GM12878 (cell line): ENCODE data around the gene PSAPL1. TPM values are rescaled to one million over a fixed set of nuclear protein-coding genes. Genes with fewer than 3 reads are reported as not detected.

Source experiments
- ATAC-seq: fragments of 200-7000 bp; cut with Tn5 transposase; 3 replicates; pipeline ENCODE4 v1.9.1; 2020; ENCODE audit warnings: mild to moderate bottlenecking, moderate library complexity
- BruUV-seq: library from RNA; stranded (reverse); fragments of 400-500 nt; replicated peaks from 2 replicates; lab custom pipeline; 2021; lab: Mats Ljungman, UMichigan
- CTCF ChIA-PET: fragments of 300-600 bp; sonication (Branson Sonifier 250); formaldehyde crosslinking; extraction: SDS; loops from one replicate; lab custom pipeline; 2021; ENCODE audit warnings: inconsistent platforms; lab: Yijun Ruan, JAX
- POLR2A ChIA-PET: fragments of 350-600 bp; formaldehyde crosslinking; extraction: SDS; loops from one replicate; lab custom pipeline; 2021; ENCODE audit warnings: inconsistent platforms; lab: Charles Lee
- RAD21 ChIA-PET: fragments of 300-600 bp; sonication (Branson Sonifier 250); formaldehyde crosslinking; loops from one replicate; lab custom pipeline; 2023; ENCODE audit warnings: antibody characterized with exemption; ENCODE audit not compliant: unreplicated experiment; lab: Charles Lee
- SMC1A ChIA-PET: fragments of 300-600 bp; sonication (Branson Sonifier 250); formaldehyde crosslinking; loops from one replicate; lab custom pipeline; 2023; ENCODE audit not compliant: unreplicated experiment, uncharacterized antibody; lab: Charles Lee
- DNase-seq: peaks from one replicate; pipeline ENCODE4 v3.0.0-alpha.2; 2011; ENCODE audit warnings: low read depth, low spot score
- FAIRE-seq: peaks from 3 replicates; lab custom pipeline; 2011; peaks lifted over from hg19 to GRCh38; lab: Jason Lieb, UNC
- H2AFZ ChIP-seq: 2 replicates; pipeline ENCODE4 v1.6.0; 2011; ENCODE audit warnings: low read depth, low read length, control low read depth; ENCODE audit not compliant: control insufficient read depth
- H3K27ac ChIP-seq: 2 replicates; pipeline ENCODE4 v1.5.1; 2011; ENCODE audit warnings: control low read depth; ENCODE audit not compliant: control insufficient read depth, insufficient read depth
- H3K27me3 ChIP-seq, 2 experiments: replicated peaks in 1 of 2; 2 replicates each; pipeline versions ENCODE4 v1.6.0 to v1.6.1; 2011; ENCODE audit warnings: low read length in 1 of 2; ENCODE audit not compliant: control insufficient read depth in 2 of 2, insufficient read depth in 2 of 2
- H3K36me3 ChIP-seq, 2 experiments: 2 replicates each; pipeline ENCODE4 v1.5.1; 2011; ENCODE audit warnings: low read length in 1 of 2; ENCODE audit not compliant: control insufficient read depth in 2 of 2, insufficient read depth in 2 of 2
- H3K4me1 ChIP-seq: 2 replicates; pipeline ENCODE4 v1.6.1; 2011; ENCODE audit warnings: mild to moderate bottlenecking, low read length, moderate library complexity, mixed read lengths; ENCODE audit not compliant: control insufficient read depth, insufficient read depth
- H3K4me2 ChIP-seq: 2 replicates; pipeline ENCODE4 v1.6.0; 2011; ENCODE audit warnings: control low read depth; ENCODE audit not compliant: control insufficient read depth, insufficient read depth
- H3K4me3 ChIP-seq: fragments of 200-600 bp; sonication (generic); 2 replicates; pipeline ENCODE4 v1.5.1; 2016
- H3K79me2 ChIP-seq: 2 replicates; pipeline ENCODE4 v1.6.0; 2011; ENCODE audit warnings: low read length; ENCODE audit not compliant: control insufficient read depth, insufficient read depth
- H3K9ac ChIP-seq: 2 replicates; pipeline ENCODE4 v1.8.0; 2011; ENCODE audit warnings: low read length, control low read depth, mixed read lengths; ENCODE audit not compliant: control insufficient read depth, insufficient read depth
- H3K9me3 ChIP-seq: replicated peaks from 3 replicates; pipeline ENCODE4 v1.5.1; 2011; ENCODE audit warnings: mild to moderate bottlenecking, low read length; ENCODE audit not compliant: control insufficient read depth, insufficient read depth
- H4K20me1 ChIP-seq: 2 replicates; pipeline ENCODE4 v1.6.0; 2011; ENCODE audit not compliant: control insufficient read depth, insufficient read depth
- ATF2 ChIP-seq: IDR thresholded peaks from 2 replicates; pipeline ENCODE4 v1.6.1; 2012; ENCODE audit warnings: low read length, inconsistent platforms
- BCL3 ChIP-seq: IDR thresholded peaks from 2 replicates; pipeline ENCODE4 v1.6.1; 2011; ENCODE audit warnings: borderline replicate concordance, low read depth, mild to moderate bottlenecking, moderate library complexity, low read length; ENCODE audit not compliant: insufficient read depth, poor library complexity, severe bottlenecking
- EGR1 ChIP-seq, 2 experiments: IDR thresholded peaks; 1 replicate in 1 of 2; 2 replicates in 1 of 2; pipeline ENCODE4 v1.6.1; 2011 to 2012; ENCODE audit warnings: low read depth in 2 of 2, low read length in 2 of 2, borderline replicate concordance in 1 of 2, mild to moderate bottlenecking in 1 of 2, moderate library complexity in 1 of 2
- MEF2B ChIP-seq: fragments of 450-650 bp; IDR thresholded peaks from 2 replicates; pipeline ENCODE4 v1.6.1; 2018; ENCODE audit warnings: mild to moderate bottlenecking, moderate library complexity; ENCODE audit not compliant: partially characterized antibody, poor library complexity, severe bottlenecking
- NR2F1 ChIP-seq: fragments of 450-650 bp; conservative IDR thresholded peaks from 2 replicates; pipeline ENCODE4 v1.6.1; 2017; ENCODE audit warnings: mild to moderate bottlenecking
- TBL1XR1 ChIP-seq: IDR thresholded peaks from 2 replicates; pipeline ENCODE4 v1.6.1; 2012; ENCODE audit warnings: low read depth, low read length, improper control_type of control experiment
- TCF12 ChIP-seq: IDR thresholded peaks from 2 replicates; pipeline ENCODE4 v1.6.1; 2011; ENCODE audit warnings: low read depth, mild to moderate bottlenecking, low read length
- WGBS: methylation state at CpG from one replicate; pipeline ENCODE4 v1.1.6; 2016; ENCODE audit warnings: low lambda C conversion rate; ENCODE audit not compliant: insufficient replicate concordance, insufficient coverage; ENCODE audit errors: missing lambda C conversion rate; 5-methylcytosine and 5-hydroxymethylcytosine counted together
- in situ Hi-C: fragments of 300-500 bp; cut with MboI; formaldehyde crosslinking; loops from 9 replicates; pipeline ENCODE4 v1.14.3; 2018; ENCODE audit warnings: mixed read lengths
- intact Hi-C: fragments of 100-400 bp; cut with micrococcal nuclease; formaldehyde crosslinking; loops from one replicate; pipeline ENCODE4 v1.14.2; 2022; ENCODE audit not compliant: unreplicated experiment
- polyA plus RNA-seq, 11 experiments: library from polyadenylated mRNA; depleted of rRNA in 4 of 11; unstranded in 6 of 11; stranded (reverse) in 5 of 11; fragments of >200 nt; fragmentation: Nextera tagmentation in 4 of 11; fragmentation: Illumina TruSeq in 1 of 11; extraction: Ambion mirVana in 4 of 11; extraction: Trizol in 1 of 11; gene quantifications; 1 replicate in 1 of 11; 2 replicates in 10 of 11; pipeline versions ENCODE4 v1.2.1 to v1.2.3, GENCODE V29; 2011 to 2016; ENCODE audit warnings: inconsistent platforms in 2 of 11, missing spikeins in 2 of 11, low read depth in 1 of 11
- total RNA-seq, 4 experiments: library from RNA; depleted of rRNA in 3 of 4; stranded (reverse); fragments of >200 nt in 3 of 4; fragmentation: Illumina TruSeq in 1 of 4; extraction: Trizol in 1 of 4; gene quantifications; 2 replicates each; pipeline versions ENCODE4 v1.2.1 to v1.2.3, GENCODE V29; 2013 to 2021
- TF ChIP-seq, protein P1 (sequence below): IDR thresholded peaks from 2 replicates; pipeline ENCODE4 v1.6.1; 2012; ENCODE audit warnings: low read depth, low read length, improper control_type of control experiment
- TF ChIP-seq, protein P2 (sequence below): fragments of 450-650 bp; IDR thresholded peaks from 2 replicates; pipeline ENCODE4 v1.6.1; 2017; ENCODE audit warnings: low read depth, mild to moderate bottlenecking, moderate library complexity

PSAPL1 gene
- total and polyA plus RNA-seq, 10 of the 15 experiments (the other 5 are each of a cell fraction or from before 2014, with no cell fraction given) = not detected

- TF ChIP-seq EGR1 (IDR thresholded peaks at IDR 0.05; ENCODE audit: borderline replicate concordance in 1 of 2, low read depth in 2 of 2, low read length in 2 of 2) (no peak), MEF2B (no peak), NR2F1 (no peak), TCF12 (no peak)
Observed at GRCh38 chr4:7465017-7465416, 30.3 kb upstream of the PSAPL1 start (continued).

- no peak overlapping the region for H3K4me3 ChIP-seq
- POLR2A ChIA-PET = no interaction called here
- intact Hi-C loops = no loop called here
- FAIRE-seq (no peak), ATAC-seq (no peak), DNase-seq (no peak)
- no peak overlapping the region for H3K27ac ChIP-seq
- H3K9me3 ChIP-seq = no peaks in the 10 kb centered on the region
- in situ Hi-C loops = no loop called here
- no peaks in the 10 kb centered on the region for H3K79me2 ChIP-seq
- H3K36me3 ChIP-seq = no peaks in the 10 kb centered on the region
- H3K4me1 ChIP-seq = no peaks in the 10 kb centered on the region
- TF ChIP-seq TBL1XR1 = no peak
- TF ChIP-seq, protein P1, sequence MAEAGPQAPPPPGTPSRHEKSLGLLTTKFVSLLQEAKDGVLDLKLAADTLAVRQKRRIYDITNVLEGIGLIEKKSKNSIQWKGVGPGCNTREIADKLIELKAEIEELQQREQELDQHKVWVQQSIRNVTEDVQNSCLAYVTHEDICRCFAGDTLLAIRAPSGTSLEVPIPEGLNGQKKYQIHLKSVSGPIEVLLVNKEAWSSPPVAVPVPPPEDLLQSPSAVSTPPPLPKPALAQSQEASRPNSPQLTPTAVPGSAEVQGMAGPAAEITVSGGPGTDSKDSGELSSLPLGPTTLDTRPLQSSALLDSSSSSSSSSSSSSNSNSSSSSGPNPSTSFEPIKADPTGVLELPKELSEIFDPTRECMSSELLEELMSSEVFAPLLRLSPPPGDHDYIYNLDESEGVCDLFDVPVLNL = no peak
- TF ChIP-seq, protein P2, sequence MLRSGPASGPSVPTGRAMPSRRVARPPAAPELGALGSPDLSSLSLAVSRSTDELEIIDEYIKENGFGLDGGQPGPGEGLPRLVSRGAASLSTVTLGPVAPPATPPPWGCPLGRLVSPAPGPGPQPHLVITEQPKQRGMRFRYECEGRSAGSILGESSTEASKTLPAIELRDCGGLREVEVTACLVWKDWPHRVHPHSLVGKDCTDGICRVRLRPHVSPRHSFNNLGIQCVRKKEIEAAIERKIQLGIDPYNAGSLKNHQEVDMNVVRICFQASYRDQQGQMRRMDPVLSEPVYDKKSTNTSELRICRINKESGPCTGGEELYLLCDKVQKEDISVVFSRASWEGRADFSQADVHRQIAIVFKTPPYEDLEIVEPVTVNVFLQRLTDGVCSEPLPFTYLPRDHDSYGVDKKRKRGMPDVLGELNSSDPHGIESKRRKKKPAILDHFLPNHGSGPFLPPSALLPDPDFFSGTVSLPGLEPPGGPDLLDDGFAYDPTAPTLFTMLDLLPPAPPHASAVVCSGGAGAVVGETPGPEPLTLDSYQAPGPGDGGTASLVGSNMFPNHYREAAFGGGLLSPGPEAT = no peak
- TF ChIP-seq BCL3 = no peak
- TF ChIP-seq ATF2 = no peak
- no peaks in the 10 kb centered on the region; a peak in 2 of 4 replicates for H3K27me3 ChIP-seq
- 19% methylated on average over 5 of the region's 5 CpGs for WGBS
- H2AFZ ChIP-seq = no peak overlapping the region
- H3K9ac ChIP-seq = no peak overlapping the region
- H3K4me2 ChIP-seq = no peak overlapping the region
- RAD21 ChIA-PET = no interaction called here
- BruUV-seq = no TSS peak
- no peaks in the 10 kb centered on the region for H4K20me1 ChIP-seq
- SMC1A ChIA-PET = no interaction called here
- CTCF ChIA-PET = no interaction called here
Observed at GRCh38 chr4:7464259-7464655, 29.5 kb upstream of the PSAPL1 start.
